Measurements from ENCODE around the gene MIDN.
A peak's percentile ranks its signal among the peaks of the same experiment; 100 is the strongest.

The MIDN gene

GRCh38 chr19:1265615-1266128, 17.3 kb downstream of the MIDN start:
- TF ChIP-seq ZFX (IDR thresholded peaks at IDR 0.05) (no peak), CTCF (conservative IDR thresholded peaks at IDR 0.05) (no peak)
- H3K27ac ChIP-seq = peak overlapping the region; percentile 94

GRCh38 chr19:1266129-1266915, 17.9 kb downstream of the MIDN start:
- TF ChIP-seq ZFX (IDR thresholded peaks at IDR 0.05) (no peak), CTCF (conservative IDR thresholded peaks at IDR 0.05) (no peak)
- peak overlapping the region; percentile 94 for H3K27ac ChIP-seq

GRCh38 chr19:1266916-1267476, 18.6 kb downstream of the MIDN start:
- peak overlapping the region; percentile 94 for H3K27ac ChIP-seq
- TF ChIP-seq ZFX (IDR thresholded peaks at IDR 0.05) (no peak), CTCF (conservative IDR thresholded peaks at IDR 0.05) (peak; percentile 98)

GRCh38 chr19:1267477-1268225, 19.3 kb downstream of the MIDN start:
- peak overlapping the region; percentile 94 for H3K27ac ChIP-seq

GRCh38 chr19:1268226-1269064, 20.1 kb downstream of the MIDN start:
- TF ChIP-seq CTCF (conservative IDR thresholded peaks at IDR 0.05) (no peak), ZFX (IDR thresholded peaks at IDR 0.05) (no peak)
- peak overlapping the region; percentile 94 for H3K27ac ChIP-seq

More at GRCh38 chr19:1267477-1268225, 19.3 kb downstream of the MIDN start:
- TF ChIP-seq CTCF (conservative IDR thresholded peaks at IDR 0.05) = no peak
- no peak for TF ChIP-seq ZFX (IDR thresholded peaks at IDR 0.05)

- peak within 1 kb of the TSS; percentile 94 for H3K27ac ChIP-seq
- TF ChIP-seq ZFX (IDR thresholded peaks at IDR 0.05) (no peak), CTCF (conservative IDR thresholded peaks at IDR 0.05) (no peak)
These were observed 20.7 kb downstream of the MIDN start, which contains the start of gene CIRBP for GRCh38 chr19:1269065-1269477. TSS of gene CIRBP (plus strand) at chr19:1269332. CDS start at chr19:1270934, 1,602 bp downstream.
